Gastroesophageal sphincter (tissue), 4 donors: ENCODE measurements around the gene GCSAM. TPM values are rescaled to one million over a fixed set of nuclear protein-coding genes. Genes with fewer than 3 reads are reported as not detected.

Experiments
- ATAC-seq: fragments of 150-250 bp; one replicate; pipeline ENCODE4 v1.9.1; 2016; ENCODE audit warnings: mild to moderate bottlenecking, moderate library complexity
- H3K27ac ChIP-seq, 4 donors: fragments of 200-600 bp; sonication (generic) in 3 of 4; 1 replicate in 3 of 4; 2 replicates in 1 of 4; pipeline ENCODE4 v1.5.1; 2016 to 2019
- H3K27me3 ChIP-seq: fragments of 200-600 bp; sonication (generic); one replicate; pipeline ENCODE4 v1.5.1; 2019
- H3K36me3 ChIP-seq, 2 donors: fragments of 200-600 bp; sonication (generic); one replicate each; pipeline ENCODE4 v1.5.1; 2019; ENCODE audit warnings: control low read depth in 1 of 2
- H3K4me1 ChIP-seq, 3 donors: fragments of 200-600 bp; sonication (generic); 1 replicate in 2 of 3; 2 replicates in 1 of 3; pipeline ENCODE4 v1.5.1; 2016 to 2019; ENCODE audit warnings: control low read depth in 2 of 3
- H3K4me3 ChIP-seq, 2 donors: fragments of 200-600 bp; sonication (generic); one replicate each; pipeline ENCODE4 v1.5.1; 2019; ENCODE audit warnings: mild to moderate bottlenecking in 1 of 2, moderate library complexity in 1 of 2
- H3K9me3 ChIP-seq, 3 donors: fragments of 200-600 bp; sonication (generic); one replicate each; pipeline ENCODE4 v1.5.1; 2017 to 2019; ENCODE audit warnings: control low read depth in 2 of 3
- CTCF ChIP-seq, 4 experiments: fragments of 200-600 bp in 2 of 4; fragments of 450-650 bp in 2 of 4; sonication (generic) in 1 of 4; IDR thresholded peaks; one replicate each; pipeline ENCODE4 v1.5.1; 2017 to 2019; ENCODE audit warnings: antibody characterized with exemption in 4 of 4, mild to moderate bottlenecking in 2 of 4, moderate library complexity in 2 of 4
- EP300 ChIP-seq: sonication (generic); formaldehyde crosslinking; IDR thresholded peaks from one replicate; pipeline ENCODE4 v1.6.1; 2017; ENCODE audit warnings: antibody characterized with exemption, mild to moderate bottlenecking
- POLR2A ChIP-seq, 2 donors: fragments of 450-650 bp; IDR thresholded peaks; one replicate each; pipeline ENCODE4 v1.6.1; 2017; ENCODE audit warnings: antibody characterized with exemption in 2 of 2, mild to moderate bottlenecking in 2 of 2, moderate library complexity in 1 of 2
- POLR2AphosphoS5 ChIP-seq: sonication (generic); formaldehyde crosslinking; IDR thresholded peaks from one replicate; pipeline ENCODE4 v1.6.1; 2017; ENCODE audit warnings: antibody characterized with exemption
- WGBS, 2 donors: methylation state at CpG; one replicate each; pipeline ENCODE4 v1.1.5; 2018; ENCODE audit warnings: low coverage in 1 of 2; 5-methylcytosine and 5-hydroxymethylcytosine counted together
- total RNA-seq, 4 donors: library from RNA; depleted of rRNA; stranded (reverse); fragments of >200 nt; gene quantifications; one replicate each; pipeline ENCODE4 v1.1.0, GENCODE V29; 2016

The GCSAM gene
- total RNA-seq, 4 donors from 2014 or later = 0.42 TPM; not detected in 3

- ATAC-seq = no peak
- WGBS, 2 donors = 51 to 73% methylated on average over 4 of the region's 5 CpGs
- H3K27me3 ChIP-seq = no peaks in the 10 kb centered on the region
These were observed 23.7 kb downstream of the GCSAM start for GRCh38 chr3:112109322-112109721.

GRCh38 chr3:112104774-112105173 is 28.3 kb downstream of the GCSAM start:
- TF ChIP-seq EP300 (no peak), POLR2AphosphoS5 (no peak), POLR2A (IDR thresholded peaks at IDR 0.05) (no peak), CTCF (IDR thresholded peaks at IDR 0.05) (no peak)

More at GRCh38 chr3:112109322-112109721, 23.7 kb downstream of the GCSAM start:
- Histone ChIP-seq H3K36me3 (no peaks in the 10 kb centered on the region), H3K4me3 (no peak overlapping the region), H3K9me3 (no peaks in the 10 kb centered on the region), H3K27ac (no peak overlapping the region), H3K4me1 (no peaks in the 10 kb centered on the region)
- no peak for TF ChIP-seq POLR2AphosphoS5
- TF ChIP-seq EP300 = no peak
- TF ChIP-seq CTCF (IDR thresholded peaks at IDR 0.05) = no peak
- no peak for TF ChIP-seq POLR2A (IDR thresholded peaks at IDR 0.05)

GRCh38 chr3:112101916-112102315 is 31.1 kb downstream of the GCSAM start:
- 100% methylated on average over 1 of the region's 2 CpGs for WGBS, 2 donors
- H3K27me3 ChIP-seq = no peaks in the 10 kb centered on the region

More at GRCh38 chr3:112104774-112105173, 28.3 kb downstream of the GCSAM start:
- no peak overlapping the region for H3K4me3 ChIP-seq
- no peaks in the 10 kb centered on the region for H3K27me3 ChIP-seq
- H3K4me1 ChIP-seq = no peaks in the 10 kb centered on the region
- 81 to 100% methylated on average over 1 to 2 of the region's 2 CpGs for WGBS, 2 donors
- H3K9me3 ChIP-seq = no peaks in the 10 kb centered on the region
- H3K36me3 ChIP-seq = no peaks in the 10 kb centered on the region
- H3K27ac ChIP-seq = no peak overlapping the region
- no peak for ATAC-seq

GRCh38 chr3:112097378-112097777 is 35.7 kb downstream of the GCSAM start:
- 28 to 31% methylated on average over 4 of the region's 4 CpGs for WGBS, 2 donors

More at GRCh38 chr3:112101916-112102315, 31.1 kb downstream of the GCSAM start:
- Histone ChIP-seq H3K27ac (no peak overlapping the region), H3K4me1 (no peaks in the 10 kb centered on the region), H3K9me3 (no peaks in the 10 kb centered on the region), H3K4me3 (no peak overlapping the region), H3K36me3 (no peaks in the 10 kb centered on the region)
- no peak for TF ChIP-seq POLR2AphosphoS5
- no peak for TF ChIP-seq POLR2A (IDR thresholded peaks at IDR 0.05)
- no peak for TF ChIP-seq EP300
- no peak for TF ChIP-seq CTCF (IDR thresholded peaks at IDR 0.05)
- no peak for ATAC-seq

More at GRCh38 chr3:112097378-112097777, 35.7 kb downstream of the GCSAM start:
- Histone ChIP-seq H3K4me3 (no peak overlapping the region), H3K4me1 (no peaks in the 10 kb centered on the region), H3K36me3 (no peaks in the 10 kb centered on the region), H3K27me3 (no peaks in the 10 kb centered on the region), H3K9me3 (no peaks in the 10 kb centered on the region), H3K27ac (no peak overlapping the region)
- peak; percentile 48 for ATAC-seq
- TF ChIP-seq EP300 (no peak), POLR2AphosphoS5 (no peak), CTCF (IDR thresholded peaks at IDR 0.05) (no peak), POLR2A (IDR thresholded peaks at IDR 0.05) (no peak)
